OCI-LY1 (cell line): ENCODE data around the gene MYOF.

ENCODE experiments used
- EZH2 ChIP-seq: fragments of 200-600 bp; sonication (generic), shearing (Covaris generic); IDR thresholded peaks from 2 replicates; pipeline ENCODE4 v1.8.0; 2017; ENCODE audit warnings: borderline replicate concordance, mixed run types, mild to moderate bottlenecking, antibody characterized with exemption, low read length, moderate library complexity, mixed read lengths
- TF ChIP-seq, protein P1 (sequence below): fragments of 200-600 bp; sonication (generic), shearing (Covaris generic); IDR thresholded peaks from 2 replicates; pipeline ENCODE4 v1.5.1; 2017; ENCODE audit warnings: mild to moderate bottlenecking, antibody characterized with exemption, low read length, moderate library complexity, mixed read lengths

DNA sequence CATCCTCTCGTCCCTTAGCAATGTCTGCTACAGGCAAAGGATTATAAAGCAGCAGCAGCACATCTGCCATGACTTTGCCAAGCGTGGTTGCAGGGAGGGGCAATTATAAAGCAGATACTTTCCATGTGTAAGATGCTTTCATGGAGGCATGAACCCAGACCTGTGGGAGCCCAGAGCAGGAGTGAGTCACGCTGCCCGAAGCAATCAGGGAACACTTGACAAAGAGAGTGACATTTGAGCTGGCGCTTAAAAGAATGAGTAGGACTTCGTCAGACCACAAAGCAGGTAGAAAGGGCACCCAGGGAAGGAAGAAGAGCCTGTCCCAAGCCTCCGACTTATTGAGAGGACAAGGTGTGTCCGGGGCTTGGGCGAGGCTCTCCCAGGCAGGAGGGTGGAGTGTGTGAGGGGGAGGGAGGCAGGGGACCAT lies 147.2 kb downstream of the MYOF start:
- TF ChIP-seq, protein P1, sequence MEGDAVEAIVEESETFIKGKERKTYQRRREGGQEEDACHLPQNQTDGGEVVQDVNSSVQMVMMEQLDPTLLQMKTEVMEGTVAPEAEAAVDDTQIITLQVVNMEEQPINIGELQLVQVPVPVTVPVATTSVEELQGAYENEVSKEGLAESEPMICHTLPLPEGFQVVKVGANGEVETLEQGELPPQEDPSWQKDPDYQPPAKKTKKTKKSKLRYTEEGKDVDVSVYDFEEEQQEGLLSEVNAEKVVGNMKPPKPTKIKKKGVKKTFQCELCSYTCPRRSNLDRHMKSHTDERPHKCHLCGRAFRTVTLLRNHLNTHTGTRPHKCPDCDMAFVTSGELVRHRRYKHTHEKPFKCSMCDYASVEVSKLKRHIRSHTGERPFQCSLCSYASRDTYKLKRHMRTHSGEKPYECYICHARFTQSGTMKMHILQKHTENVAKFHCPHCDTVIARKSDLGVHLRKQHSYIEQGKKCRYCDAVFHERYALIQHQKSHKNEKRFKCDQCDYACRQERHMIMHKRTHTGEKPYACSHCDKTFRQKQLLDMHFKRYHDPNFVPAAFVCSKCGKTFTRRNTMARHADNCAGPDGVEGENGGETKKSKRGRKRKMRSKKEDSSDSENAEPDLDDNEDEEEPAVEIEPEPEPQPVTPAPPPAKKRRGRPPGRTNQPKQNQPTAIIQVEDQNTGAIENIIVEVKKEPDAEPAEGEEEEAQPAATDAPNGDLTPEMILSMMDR, result no peak
- TF ChIP-seq EZH2, result no peak
